ENCODE data around the gene KAT7.

Gene KAT7

DNA sequence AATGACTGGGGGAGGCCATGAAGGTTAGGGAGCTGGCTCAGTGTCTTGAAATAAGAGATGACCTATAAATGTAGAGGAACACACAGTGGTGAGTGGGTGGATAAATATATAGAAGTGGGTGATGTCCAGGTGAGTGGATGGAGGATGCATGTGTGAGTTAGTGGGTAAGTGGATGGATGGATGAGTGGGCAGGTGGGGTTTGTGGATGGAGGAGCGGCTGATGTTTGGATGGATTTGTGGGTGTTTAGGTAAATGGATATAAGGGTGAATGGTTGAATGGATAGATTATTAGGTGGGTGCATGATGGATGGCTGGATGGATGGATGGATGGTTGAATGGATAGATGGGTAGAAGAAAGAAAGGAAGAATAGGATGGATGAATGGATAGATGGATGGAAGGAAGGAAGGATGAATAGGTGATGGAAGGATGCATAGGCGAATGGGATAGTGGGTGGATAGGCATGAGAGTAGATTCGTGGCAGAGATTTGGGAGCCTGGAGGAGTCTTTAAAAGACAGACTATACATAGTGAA is 78.5 kb downstream of the KAT7 start:
- no peak for DNase-seq (ENCODE audit: extremely low read depth in 1 of 2, low read depth in 1 of 2)

DNA sequence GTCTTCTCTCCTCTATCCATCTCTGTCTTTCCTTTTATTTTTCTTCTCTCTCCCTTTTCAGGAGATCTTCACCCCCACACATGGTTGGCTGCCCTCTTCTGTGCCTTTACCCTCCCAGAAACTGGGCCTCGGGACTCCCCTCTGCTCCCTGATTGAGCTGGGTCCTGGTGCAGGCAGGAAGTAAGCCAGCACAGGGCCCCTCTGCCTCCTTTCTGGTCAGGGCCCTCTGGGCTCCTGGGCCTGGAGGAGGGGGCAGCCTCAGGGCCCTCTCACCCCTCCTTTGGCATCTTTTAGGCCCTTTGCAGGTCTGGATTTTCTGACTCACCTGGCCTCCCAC is 80.5 kb downstream of the KAT7 start:
- no peak for DNase-seq (ENCODE audit: extremely low read depth in 1 of 2, low read depth in 1 of 2)

DNA sequence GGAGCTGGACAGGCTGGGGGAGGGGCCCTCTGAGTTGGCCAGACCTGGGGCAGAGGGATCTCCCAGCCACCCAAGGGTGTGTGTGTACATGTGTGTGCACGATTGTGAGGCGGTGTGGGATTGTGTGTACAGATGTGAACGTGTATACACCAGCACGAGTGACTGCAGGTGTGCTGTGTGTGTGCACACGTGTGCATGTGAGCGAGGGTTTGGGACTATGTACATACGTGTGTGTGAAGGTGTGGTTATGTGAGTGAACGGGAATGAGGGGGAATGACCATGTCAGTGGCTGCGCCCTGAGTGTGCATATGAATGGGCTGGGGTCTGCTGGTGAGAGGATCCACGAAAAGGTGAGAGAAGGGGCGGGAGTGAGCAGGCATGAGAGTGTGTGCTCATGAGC is 81.8 kb downstream of the KAT7 start:
- DNase-seq (ENCODE audit: extremely low read depth in 1 of 2, low read depth in 1 of 2) = no peak

DNA sequence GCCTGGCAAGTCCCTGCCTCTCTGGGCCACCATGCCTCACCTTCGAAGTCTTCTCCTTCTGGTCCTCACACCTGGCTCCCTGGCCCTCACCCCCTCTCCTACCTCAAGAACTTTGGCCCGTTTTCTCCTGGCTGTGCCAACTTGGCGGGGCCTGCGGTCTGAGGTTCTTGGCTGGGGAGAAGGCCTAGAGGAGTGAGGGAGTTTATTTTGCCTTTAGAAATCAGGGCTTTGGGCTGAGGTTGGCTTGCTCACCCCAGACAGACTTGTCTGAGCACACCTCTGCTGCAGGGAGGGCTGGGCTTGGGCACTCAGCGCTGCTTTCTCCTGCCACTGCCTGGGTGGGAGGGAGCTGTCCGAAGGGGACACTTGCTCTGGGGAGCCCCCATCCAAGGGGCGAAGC is 82.7 kb downstream of the KAT7 start:
- no peak for DNase-seq (ENCODE audit: extremely low read depth in 1 of 2, low read depth in 1 of 2)

DNA sequence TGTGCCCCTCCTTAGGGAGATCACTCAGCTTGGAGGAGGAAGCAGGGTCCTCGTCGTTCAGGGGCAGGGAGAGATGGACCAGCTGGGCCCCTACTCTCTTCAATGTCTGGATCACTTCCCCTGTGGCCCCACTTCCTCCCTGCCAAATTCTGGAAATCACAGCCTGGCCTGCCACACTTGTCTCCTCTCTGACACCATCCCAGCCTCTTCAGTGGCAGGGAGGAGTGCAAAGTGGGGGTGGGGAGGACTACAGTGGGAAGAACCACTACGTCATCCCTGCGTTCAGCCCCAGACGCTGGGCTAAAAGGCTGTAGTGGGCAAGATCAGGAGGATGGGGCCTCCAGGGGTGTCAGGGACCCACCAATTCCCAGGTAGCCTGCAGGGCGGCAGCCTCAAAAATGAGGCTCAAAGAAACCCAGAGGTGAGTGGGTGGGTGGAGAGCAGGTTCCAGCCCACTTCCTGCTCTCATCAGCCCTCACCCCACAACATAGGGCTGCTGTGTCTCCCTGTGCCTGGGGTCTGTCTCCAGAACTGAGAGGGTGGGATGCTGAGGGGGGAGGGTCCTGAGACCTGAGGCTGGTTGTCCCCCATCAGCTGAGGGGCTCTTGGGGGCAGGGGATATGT is 84.4 kb downstream of the KAT7 start:
- DNase-seq (ENCODE audit: extremely low read depth in 1 of 2, low read depth in 1 of 2) = no peak

DNA sequence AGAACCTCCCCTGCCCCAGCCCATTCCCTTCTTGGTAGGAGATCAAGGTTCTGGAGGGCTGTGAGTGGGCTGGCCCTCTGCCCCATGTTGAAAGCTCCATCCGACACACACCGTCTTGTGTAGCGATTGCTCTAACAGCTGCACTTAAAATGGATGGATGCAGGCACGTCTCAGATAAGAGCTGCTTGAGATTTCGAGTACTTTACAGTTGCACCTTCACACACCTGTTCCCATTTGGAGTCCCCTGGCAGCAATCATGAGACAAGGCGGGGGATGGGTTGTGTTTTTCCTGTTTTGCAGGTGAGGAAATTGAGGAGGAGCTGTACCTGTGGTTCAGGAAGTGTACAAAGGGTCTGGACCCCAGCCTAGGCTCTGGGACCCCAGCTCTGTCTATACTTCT is 85.0 kb downstream of the KAT7 start:
- no peak for DNase-seq (ENCODE audit: extremely low read depth in 1 of 2, low read depth in 1 of 2)

DNA sequence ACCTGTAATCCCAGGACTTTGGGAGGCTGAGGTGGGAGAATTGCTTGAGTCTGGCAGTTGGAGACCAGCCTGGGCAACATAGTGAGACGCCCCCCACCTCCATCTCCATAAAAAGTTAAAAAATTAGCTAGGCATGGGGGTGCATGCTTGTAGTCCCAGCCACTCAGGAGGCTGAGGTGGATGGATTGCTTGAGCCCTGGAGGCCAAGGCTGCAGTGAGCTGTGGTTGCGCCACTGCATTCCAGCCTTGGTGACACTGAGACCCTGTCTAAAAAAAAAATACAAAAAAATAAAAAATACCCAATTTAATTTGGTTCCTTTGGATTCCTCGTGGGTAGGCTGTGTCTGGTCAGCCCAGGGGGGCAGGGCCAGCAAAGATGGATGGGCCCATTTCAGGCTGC is 85.4 kb downstream of the KAT7 start:
- no peak for DNase-seq (ENCODE audit: extremely low read depth in 1 of 2, low read depth in 1 of 2)

DNA sequence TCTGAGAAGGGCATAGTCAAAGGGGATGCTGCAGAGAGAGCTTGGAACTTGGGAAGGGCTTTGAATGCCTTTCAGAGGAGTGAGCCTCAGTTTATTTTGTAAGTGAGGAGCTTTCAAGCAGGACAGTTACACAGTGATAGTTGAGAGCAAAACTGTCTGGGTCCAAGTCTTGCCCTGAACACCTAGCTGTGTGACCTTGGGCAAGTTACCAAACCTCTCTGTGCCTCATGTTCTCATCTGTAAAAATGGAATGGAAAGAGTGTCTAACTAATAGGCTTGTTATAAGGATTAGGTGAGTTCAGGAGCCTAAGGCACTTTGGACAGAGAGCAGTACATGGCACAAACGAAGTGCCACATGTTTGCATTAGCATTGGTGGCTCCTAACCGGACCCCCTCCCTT is 86.4 kb downstream of the KAT7 start:
- no peak for DNase-seq (ENCODE audit: extremely low read depth in 1 of 2, low read depth in 1 of 2)

DNA sequence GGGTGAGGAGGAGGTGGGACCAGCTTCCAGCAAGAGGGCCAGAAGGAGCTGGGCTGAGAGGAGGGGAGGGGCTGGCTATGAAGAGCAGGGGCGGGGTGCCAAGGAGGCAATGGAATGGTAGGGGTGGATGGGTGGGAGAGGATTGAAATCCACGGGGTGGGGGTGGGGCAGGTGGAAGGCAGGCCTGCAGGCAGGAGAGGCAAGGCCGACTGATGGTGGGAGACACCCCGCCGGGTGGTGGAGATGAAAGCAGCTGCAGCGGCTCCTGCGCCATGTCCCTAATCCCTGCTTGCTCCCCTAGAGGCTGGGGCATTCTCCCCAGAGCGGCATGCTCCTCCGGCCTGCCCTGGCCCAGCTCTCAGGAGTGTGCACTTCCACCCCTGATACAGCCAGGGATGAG is 87.2 kb downstream of the KAT7 start:
- no peak for DNase-seq (ENCODE audit: extremely low read depth in 1 of 2, low read depth in 1 of 2)

DNA sequence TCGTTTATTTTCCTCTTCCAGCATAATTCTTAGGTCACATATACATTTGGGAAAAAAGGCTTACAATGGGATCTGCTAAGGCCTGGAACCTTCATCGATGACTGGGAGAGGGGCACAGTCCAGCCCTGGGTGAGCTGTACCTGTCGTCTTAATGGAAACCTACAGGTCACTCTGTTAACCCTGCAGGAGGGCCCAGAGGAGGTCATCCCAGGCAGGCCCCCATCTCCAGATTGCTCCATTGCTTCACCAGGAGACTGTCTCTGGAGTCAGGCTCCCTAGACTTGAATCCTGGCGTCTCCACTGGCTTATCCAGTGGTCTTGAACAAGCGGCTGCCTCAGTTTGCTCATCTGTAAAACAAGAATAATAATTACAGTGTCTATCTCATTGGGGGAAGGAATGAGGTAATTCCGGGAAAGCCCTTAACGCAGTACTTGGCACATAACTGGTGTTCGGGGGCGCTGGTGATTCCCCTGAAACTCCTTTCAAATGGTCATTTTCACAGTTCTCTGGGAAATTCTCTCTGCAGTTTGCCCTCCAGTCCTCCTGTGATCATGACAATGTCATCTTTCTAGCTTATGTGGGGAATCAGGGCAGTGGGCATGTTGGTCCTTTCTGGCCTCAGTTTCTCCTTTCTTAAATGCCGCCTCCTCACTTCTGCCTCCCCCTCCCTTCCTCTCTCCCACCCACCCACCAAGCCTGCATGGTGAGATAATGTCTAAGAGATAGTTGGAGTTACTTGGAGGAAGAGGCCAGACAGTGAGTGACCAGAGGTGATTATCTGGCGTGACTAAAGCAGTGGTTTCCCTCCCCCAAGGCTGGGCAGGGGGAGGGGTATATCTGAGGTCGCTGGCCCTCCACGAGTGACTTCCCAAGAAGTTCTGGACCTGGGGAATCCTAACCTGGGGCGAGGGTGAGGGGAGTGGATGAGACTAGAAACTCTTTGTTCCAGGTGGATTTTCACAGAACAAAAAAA is 90.7 kb downstream of the KAT7 start:
- DNase-seq (ENCODE audit: extremely low read depth in 1 of 2, low read depth in 1 of 2) = no peak

DNA sequence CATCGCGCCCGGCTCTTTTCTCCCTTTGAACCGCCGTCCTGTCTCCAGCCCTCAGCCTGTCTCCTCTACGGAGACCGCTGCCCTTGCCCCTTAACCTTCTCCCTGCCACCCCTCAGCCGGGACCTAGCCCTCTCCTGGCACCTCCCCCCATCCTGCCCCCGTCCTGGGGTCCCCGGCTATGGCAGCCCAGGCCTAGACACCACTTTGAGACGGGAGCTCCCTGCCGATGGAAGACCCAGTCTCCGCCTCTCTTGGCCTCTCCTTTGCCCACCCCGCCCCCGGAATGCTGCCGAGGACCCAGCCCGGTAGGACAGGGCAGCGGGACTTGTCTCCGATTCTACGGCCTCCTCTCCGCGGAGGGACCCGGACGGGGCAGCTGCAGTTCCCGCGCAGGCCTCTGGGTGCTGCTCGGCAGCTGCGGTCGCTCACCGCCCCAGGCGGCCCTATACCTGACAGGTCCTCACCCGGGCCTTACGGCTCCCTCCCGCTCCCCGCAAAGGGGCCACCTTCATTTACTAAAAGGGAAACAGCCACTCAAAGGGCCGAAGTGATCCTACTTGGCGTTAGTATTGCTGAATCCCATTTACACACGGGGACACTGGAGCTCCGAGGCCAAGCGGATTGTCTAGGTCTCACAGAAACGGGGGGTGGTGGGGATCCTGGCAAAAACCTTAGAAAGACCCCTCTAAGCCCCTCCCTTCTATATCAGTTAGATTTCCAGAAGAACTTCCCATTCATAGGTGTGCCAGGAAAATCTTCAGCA is 92.0 kb downstream of the KAT7 start:
- peak; percentile 41 to 48 for DNase-seq (ENCODE audit: extremely low read depth in 1 of 2, low read depth in 1 of 2)

DNA sequence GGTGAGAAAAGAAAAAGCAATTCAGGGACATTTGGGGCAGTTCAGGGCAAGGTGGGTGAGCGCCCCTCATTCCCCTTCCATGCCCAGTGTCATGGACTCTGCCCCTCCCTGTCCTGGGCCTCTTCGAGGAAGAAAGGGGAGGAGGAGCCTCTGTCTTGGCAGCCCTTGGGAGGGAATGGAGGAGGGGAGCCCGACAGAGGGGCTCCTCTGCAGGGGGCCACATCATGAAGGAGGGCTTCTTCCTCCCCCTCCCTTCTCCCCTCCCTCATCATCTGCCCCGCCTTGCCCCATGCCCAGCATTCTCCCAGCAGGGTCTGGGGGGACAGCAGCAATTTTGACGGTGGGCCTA is 92.5 kb downstream of the KAT7 start:
- DNase-seq (ENCODE audit: extremely low read depth in 1 of 2, low read depth in 1 of 2) = no peak

DNA sequence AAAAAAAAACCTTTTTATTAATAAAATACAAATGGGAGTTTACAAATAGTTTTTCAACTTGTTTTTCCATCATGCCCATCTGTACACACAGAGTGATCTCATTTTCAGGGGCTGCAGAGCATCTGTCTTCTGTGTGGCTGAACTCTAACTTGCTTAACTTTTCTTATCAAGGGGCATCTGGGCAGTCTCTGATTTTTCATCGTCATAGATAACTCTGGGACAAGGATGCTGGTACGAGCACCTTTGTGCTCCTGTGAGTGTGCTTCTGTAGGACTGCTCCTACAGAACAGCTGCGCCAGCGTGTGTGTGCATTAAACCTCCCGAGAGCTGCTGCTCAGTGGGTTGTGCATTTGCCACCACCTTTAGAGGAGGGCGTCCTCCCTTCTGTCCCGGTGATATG is 94.0 kb downstream of the KAT7 start:
- no peak for DNase-seq (ENCODE audit: extremely low read depth in 1 of 2, low read depth in 1 of 2)
